ENCODE results near the gene UNKL.

UNKL gene

DNA sequence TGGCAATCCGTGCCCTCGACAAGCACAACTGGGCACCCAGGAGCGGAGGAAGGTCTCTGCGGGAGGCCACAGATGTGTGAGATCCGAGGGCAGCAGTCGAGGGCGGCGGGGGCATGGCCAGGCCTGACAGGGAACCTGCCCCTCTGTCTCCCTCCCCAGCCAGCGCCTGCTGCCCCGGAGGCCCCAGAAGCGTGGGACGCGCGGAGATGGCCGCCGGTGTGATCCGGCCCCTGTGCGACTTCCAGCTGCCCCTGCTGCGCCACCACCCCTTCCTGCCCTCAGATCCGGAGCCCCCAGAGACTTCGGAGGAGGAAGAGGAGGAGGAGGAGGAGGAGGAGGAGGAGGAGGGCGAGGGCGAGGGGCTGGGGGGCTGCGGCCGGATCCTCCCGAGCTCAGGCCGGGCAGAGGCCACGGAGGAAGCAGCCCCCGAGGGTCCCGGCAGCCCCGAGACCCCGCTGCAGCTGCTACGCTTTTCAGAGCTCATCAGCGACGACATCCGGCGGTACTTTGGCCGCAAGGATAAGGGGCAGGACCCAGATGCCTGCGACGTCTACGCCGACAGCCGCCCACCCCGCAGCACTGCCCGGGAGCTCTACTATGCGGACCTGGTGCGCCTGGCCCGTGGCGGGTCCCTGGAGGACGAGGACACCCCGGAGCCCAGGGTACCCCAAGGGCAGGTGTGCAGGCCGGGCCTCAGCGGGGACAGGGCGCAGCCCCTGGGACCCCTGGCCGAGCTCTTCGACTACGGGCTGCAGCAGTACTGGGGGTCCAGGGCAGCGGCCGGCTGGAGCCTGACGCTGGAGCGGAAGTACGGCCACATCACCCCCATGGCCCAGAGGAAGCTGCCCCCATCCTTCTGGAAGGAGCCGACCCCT lies 18.1 kb upstream of the UNKL start:
- ChIA-PET POLR2A (ENCODE audit: low non-redundant PET) (no interaction called here), CTCF (no interaction called here)
- TF ChIP-seq, protein P1, sequence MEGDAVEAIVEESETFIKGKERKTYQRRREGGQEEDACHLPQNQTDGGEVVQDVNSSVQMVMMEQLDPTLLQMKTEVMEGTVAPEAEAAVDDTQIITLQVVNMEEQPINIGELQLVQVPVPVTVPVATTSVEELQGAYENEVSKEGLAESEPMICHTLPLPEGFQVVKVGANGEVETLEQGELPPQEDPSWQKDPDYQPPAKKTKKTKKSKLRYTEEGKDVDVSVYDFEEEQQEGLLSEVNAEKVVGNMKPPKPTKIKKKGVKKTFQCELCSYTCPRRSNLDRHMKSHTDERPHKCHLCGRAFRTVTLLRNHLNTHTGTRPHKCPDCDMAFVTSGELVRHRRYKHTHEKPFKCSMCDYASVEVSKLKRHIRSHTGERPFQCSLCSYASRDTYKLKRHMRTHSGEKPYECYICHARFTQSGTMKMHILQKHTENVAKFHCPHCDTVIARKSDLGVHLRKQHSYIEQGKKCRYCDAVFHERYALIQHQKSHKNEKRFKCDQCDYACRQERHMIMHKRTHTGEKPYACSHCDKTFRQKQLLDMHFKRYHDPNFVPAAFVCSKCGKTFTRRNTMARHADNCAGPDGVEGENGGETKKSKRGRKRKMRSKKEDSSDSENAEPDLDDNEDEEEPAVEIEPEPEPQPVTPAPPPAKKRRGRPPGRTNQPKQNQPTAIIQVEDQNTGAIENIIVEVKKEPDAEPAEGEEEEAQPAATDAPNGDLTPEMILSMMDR (conservative IDR thresholded peaks at IDR 0.05; ENCODE audit: low read depth): no peak
- H3K27ac ChIP-seq: no peak overlapping the region
- no peak for DNase-seq (ENCODE audit: low spot score)

DNA sequence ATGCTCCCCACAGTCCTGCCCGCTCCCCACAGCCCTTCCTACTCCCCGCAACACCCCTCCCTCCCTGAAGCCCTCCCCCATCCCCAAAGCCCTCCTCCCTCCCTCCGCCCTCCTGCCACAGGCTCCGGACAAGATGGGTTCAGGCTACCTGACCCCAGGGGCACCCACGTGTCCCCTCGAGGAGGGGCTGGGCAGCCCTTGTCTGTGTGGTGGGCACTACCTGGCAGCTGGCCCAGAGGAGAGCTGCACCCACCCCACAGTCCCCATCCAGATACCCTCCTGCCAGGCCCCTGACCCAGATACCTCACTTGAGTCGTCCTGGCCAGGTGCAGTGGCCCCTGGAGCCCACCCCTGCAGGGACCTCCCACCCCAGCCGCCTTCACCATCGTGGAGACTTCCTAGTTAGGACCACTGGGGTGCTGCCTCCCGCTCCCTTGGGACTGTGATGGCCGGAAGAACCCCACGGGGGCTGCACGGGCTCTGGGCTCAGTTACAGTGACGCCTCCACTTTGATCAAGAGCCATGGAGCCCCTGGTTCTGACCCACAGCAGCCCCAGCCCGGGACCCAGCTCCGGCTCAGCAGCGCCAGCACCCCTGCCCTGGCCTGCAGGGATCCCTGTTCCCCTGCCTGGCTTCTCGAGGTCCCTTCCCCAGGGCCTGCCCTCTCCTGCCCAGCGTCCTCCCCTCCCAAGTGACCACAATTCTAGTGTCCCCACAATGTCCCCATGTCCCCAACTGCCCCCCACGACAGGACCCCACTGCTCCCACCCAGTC lies 17.2 kb upstream of the UNKL start:
- POLR2A ChIA-PET (ENCODE audit: low non-redundant PET): no interaction called here
- CTCF ChIA-PET: no interaction called here
- DNase-seq (ENCODE audit: low spot score): no peak
- H3K27ac ChIP-seq: no peak overlapping the region
- TF ChIP-seq, protein P1 (conservative IDR thresholded peaks at IDR 0.05; ENCODE audit: low read depth): no peak

DNA sequence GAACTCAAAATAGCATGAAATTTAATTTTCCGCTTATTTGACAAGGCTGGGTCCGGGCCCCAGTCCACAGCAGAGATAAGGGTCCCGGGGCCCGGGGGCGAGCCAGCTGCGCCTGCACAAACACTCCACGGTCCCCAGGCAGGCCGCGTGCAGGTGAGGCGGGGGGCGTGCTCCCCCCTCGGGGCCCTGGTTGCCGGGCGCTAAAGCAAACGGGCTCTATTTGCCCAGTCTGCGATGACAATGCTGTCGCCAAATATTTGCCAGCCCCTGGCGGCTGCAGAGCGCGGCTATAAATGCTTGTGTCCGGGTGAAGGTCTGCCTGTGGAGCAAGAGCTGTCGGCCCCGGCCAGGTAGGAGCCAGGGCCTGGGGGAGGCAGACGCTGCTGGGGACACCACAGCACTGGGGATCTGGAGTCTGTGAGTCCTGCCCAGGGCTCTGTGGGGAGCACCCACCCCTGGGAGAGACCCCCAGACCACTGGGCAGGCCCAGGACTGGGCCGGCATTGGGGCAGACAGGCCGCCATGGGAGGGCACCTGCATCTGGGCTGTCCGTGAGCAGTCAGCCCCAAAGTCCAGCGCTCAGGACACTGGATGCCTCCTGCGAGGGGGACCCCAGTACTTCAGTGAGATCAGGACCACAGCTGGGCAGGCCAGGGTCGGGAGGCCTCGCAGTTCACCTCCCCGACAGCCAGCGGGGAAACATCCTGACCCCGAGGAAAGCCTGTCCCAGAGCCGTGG lies 16.4 kb upstream of the UNKL start, which contains the start of gene PERCC1:
TSS of gene PERCC1 (plus strand) at position 320 of the 738 bp plus-strand sequence. CDS start 1,516 bp downstream, outside the sequence.
- ChIA-PET CTCF (no interaction called here), POLR2A (ENCODE audit: low non-redundant PET) (no interaction called here)
- TF ChIP-seq, protein P1 (conservative IDR thresholded peaks at IDR 0.05; ENCODE audit: low read depth): no peak
- H3K27ac ChIP-seq: no peak within 1 kb of the TSS
- DNase-seq (ENCODE audit: low spot score): no peak

DNA sequence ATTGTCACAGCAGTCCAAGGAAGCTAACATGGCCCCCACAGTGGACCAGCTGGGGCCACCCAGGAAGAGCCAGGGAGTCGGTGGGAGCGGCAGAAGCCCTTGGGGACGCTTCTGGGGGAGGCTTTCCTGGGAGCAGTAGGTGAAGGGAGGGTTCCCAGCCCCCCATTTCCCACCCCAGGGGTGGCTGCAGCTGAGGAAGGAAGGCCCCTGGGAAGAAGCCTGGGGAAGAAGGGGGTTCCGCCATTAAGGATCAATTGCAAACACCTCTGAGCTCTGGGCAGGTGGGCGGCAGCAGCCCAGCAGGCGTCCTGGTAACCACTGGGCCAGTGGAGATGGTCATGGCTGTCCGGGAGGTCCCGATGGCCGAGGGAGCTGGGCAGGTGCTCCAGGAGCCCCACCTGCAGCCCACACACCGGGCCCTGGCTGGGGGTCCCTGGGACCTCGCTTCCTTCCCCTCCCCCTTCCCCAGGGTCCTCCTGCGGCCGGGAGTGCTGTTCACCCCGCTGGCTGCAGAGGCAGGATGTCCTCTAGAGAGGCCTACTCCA lies 15.8 kb upstream of the UNKL start:
- ChIA-PET CTCF (no interaction called here), POLR2A (ENCODE audit: low non-redundant PET) (no interaction called here)
- no peak for DNase-seq (ENCODE audit: low spot score)
- TF ChIP-seq, protein P1 (conservative IDR thresholded peaks at IDR 0.05; ENCODE audit: low read depth): no peak
- no peak overlapping the region for H3K27ac ChIP-seq

DNA sequence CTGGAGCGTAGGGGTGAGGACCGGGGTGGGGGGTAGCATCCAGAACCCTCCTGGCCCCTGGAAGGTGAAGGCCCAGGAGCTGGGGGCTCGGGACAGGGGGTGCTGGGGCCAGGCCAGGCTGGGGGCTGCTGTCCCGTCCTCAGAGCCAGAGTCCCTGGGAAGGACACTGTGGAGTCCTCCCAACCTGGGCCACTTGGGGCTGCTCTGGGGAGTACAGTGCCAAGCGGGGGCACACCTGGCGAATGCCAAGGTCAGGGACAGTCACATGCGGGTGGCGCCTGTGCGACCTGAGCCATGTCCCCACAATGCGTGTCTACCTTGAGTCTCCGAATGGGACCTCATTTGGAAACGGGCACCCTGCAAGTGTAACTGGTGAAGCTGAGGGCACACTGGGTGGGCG lies 15.1 kb upstream of the UNKL start:
- no peak overlapping the region for H3K27ac ChIP-seq
- POLR2A ChIA-PET (ENCODE audit: low non-redundant PET): interaction anchor here (1.4 kb wide), 1 partner anchor 9 kb away, joined by 8 read pairs; the partner anchor contains the start of gene UQCC4
- no peak for DNase-seq (ENCODE audit: low spot score)
- TF ChIP-seq, protein P1 (conservative IDR thresholded peaks at IDR 0.05; ENCODE audit: low read depth): no peak
- CTCF ChIA-PET: interaction anchor here (0.5 kb wide), 1 partner anchor 11 kb away, joined by 8 read pairs; no protein-coding TSS in a partner anchor
